GM13976 (cell line): ENCODE results near the gene TBXT.

Source experiments
- DNase-seq: peaks from one replicate; pipeline ENCODE4 v3.0.0; 2012; ENCODE audit warnings: low spot score
- CTCF ChIP-seq: IDR thresholded peaks from 2 replicates; pipeline ENCODE4 v1.5.1; 2012; ENCODE audit warnings: borderline replicate concordance, mild to moderate bottlenecking; ENCODE audit not compliant: insufficient read depth; ENCODE audit errors: extremely low read depth, missing control alignments, control extremely low read depth
- in situ Hi-C: fragments of 300-500 bp; cut with MboI; formaldehyde crosslinking; loops from one replicate; pipeline ENCODE4 v1.12.0; 2022; ENCODE audit warnings: low sequenced_read_pairs, mixed read lengths, inconsistent platforms; ENCODE audit not compliant: unreplicated experiment

The TBXT gene

GRCh38 chr6:166203003-166203640, 35.5 kb upstream of the TBXT start:
- in situ Hi-C loops, result no loop called here
- no peak for DNase-seq
- no peak for TF ChIP-seq CTCF

DNA sequence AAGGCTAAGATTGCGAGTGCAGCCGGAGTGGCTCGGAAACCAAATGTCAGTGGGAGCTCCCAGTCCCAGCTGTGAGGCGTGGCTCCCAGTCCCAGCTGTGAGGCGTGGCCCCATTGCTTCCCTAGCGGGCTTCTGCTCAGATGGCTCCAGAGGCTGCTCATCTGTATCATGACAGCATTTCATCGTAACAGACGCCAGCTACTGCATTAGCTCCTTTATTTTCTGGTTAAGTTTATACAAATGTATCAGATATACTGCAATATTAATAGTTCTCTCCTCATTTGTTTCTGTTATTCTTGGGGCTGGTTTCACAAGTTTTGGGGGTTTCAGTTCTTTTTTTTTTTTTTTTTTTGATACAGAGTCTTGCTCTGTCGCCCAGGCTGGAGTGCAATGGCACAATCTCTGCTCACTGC, 34.7 kb upstream of the TBXT start:
- peak; percentile 51 for DNase-seq
- in situ Hi-C loops, result no loop called here
- TF ChIP-seq CTCF, result no peak

- in situ Hi-C loops, result no loop called here
- DNase-seq, result no peak
- TF ChIP-seq CTCF, result no peak
Measured at GRCh38 chr6:166201878-166202277, 34.2 kb upstream of the TBXT start.

DNA sequence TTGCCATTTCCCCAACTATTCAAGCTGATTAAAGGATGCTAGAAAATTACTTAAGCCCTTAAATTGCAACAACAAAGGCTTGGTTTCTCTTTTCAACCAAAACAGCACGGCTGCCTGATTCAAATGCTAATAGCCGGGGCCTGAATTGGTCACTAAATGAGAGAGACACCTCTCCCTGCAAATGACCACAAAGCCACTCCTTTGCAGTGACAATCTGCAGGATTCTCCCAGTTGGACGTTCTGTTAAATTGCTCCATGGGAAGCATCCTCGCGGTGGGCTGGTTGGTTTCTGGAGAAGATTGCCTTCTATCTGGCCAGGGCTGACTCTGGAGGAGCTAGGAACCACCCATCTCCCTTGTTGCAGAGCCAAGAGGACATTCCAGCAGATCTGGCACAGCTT, 29.7 kb upstream of the TBXT start:
- in situ Hi-C loops, result no loop called here
- TF ChIP-seq CTCF, result no peak
- no peak for DNase-seq

DNA sequence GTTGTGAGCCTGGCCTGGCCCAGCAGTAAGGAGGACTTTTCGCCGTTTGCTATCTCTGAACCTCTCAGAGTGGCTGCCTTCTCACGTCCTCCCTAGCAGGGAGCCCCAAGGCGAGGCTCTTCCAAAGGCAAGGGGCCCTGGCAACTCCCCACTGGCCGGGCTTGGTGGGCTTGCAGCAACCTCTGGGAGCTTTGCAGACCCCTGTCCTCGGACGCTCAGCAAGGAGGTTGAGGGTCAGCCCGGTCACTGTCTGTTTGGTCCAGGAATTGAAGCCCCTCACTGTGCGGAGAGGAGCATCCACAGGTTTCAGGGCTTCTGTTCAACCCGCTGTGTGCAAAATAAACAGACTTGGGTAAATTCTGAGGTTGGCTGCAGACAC, 28.2 kb upstream of the TBXT start:
- in situ Hi-C loops, result no loop called here

GRCh38 chr6:166194914-166195859, 27.5 kb upstream of the TBXT start:
- no peak for TF ChIP-seq CTCF
- in situ Hi-C loops, result no loop called here
- DNase-seq, result no peak

More for the DNA sequence above, 28.2 kb upstream of the TBXT start:
- DNase-seq, result no peak
- TF ChIP-seq CTCF, result no peak
